DMS53 treated with DMSO at 0.1 percent for 48 hours (cell line): ENCODE measurements around the gene POTEE.
"Not testable (repeated sequence)": the region's sequence is repeated elsewhere in the genome, so short reads cannot be mapped to it uniquely, and the experiment has no call there.

Source experiments
- DNase-seq: peaks from one replicate; lab custom pipeline; 2025; ENCODE audit not compliant: unreplicated experiment; lab: John Stamatoyannopoulos, UW

Gene POTEE

GRCh38 chr2:131209030-131209772 is at the start of gene POTEE:
POTEE (plus strand) TSS chr2:131209536; CDS start chr2:131218403, 8,867 bp downstream.
- DNase-seq = not testable (repeated sequence)

GRCh38 chr2:131165562-131165961 is 43.8 kb upstream of the POTEE start:
- DNase-seq = not testable (repeated sequence)

- DNase-seq = no peak
These were observed 40.8 kb upstream of the POTEE start for GRCh38 chr2:131168538-131168937.

GRCh38 chr2:131178050-131178449 is 31.3 kb upstream of the POTEE start:
- not testable (repeated sequence) for DNase-seq

GRCh38 chr2:131178721-131179418 is 30.5 kb upstream of the POTEE start:
- not testable (repeated sequence) for DNase-seq

GRCh38 chr2:131181451-131181850 is 27.9 kb upstream of the POTEE start:
- not testable (repeated sequence) for DNase-seq

GRCh38 chr2:131193421-131193820 is 15.9 kb upstream of the POTEE start:
- DNase-seq = not testable (repeated sequence)

GRCh38 chr2:131196186-131196585 is 13.2 kb upstream of the POTEE start:
- DNase-seq = not testable (repeated sequence)

GRCh38 chr2:131201098-131201497 is 8.2 kb upstream of the POTEE start:
- DNase-seq = no peak

- not testable (repeated sequence) for DNase-seq
These were observed 1.5 kb upstream of the POTEE start for GRCh38 chr2:131207839-131208238.

GRCh38 chr2:131209773-131210104 is 403 bp downstream of the POTEE start:
- not testable (repeated sequence) for DNase-seq

- DNase-seq = not testable (repeated sequence)
These were observed 1.3 kb downstream of the POTEE start for GRCh38 chr2:131210434-131211211.

GRCh38 chr2:131217238-131217986 is 8.1 kb downstream of the POTEE start:
- DNase-seq = not testable (repeated sequence)

- DNase-seq = not testable (repeated sequence)
These were observed 26.5 kb downstream of the POTEE start for GRCh38 chr2:131235543-131236449.
